ENCODE data around the gene KIF13A.

GRCh38 chr6:17771609-17772008 is 215.8 kb downstream of the KIF13A start:
- no peak for TF ChIP-seq CTCF (IDR thresholded peaks at IDR 0.05)
- TF ChIP-seq POLR2AphosphoS5 (IDR thresholded peaks at IDR 0.05; ENCODE audit: low read depth, low read length): no peak
- no peak for TF ChIP-seq REST (IDR thresholded peaks at IDR 0.05; ENCODE audit: insufficient read depth in 1 of 2, low read depth in 2 of 2, low read length in 1 of 2)

Measured in Panc1 (cell line).